H4 (cell line): ENCODE measurements around the gene REEP6. TPM values are rescaled to one million over a fixed set of nuclear protein-coding genes. Genes with fewer than 3 reads are reported as not detected.
A peak's percentile ranks its signal among the peaks of the same experiment; 100 is the strongest.
"Not testable (repeated sequence)": the region's sequence is repeated elsewhere in the genome, so short reads cannot be mapped to it uniquely, and the experiment has no call there.

Experiments used
- DNase-seq: peaks from one replicate; pipeline ENCODE4 v3.0.0-alpha.2; 2015; ENCODE audit warnings: low spot score
- total RNA-seq: library from RNA; depleted of rRNA; stranded (reverse); fragments of >200 nt; shearing (Covaris generic); gene quantifications from 2 replicates; pipeline ENCODE4 v1.2.3, GENCODE V29; 2014

REEP6 gene
- total RNA-seq, 1 experiment from 2014 or later: 1.2 TPM

DNA sequence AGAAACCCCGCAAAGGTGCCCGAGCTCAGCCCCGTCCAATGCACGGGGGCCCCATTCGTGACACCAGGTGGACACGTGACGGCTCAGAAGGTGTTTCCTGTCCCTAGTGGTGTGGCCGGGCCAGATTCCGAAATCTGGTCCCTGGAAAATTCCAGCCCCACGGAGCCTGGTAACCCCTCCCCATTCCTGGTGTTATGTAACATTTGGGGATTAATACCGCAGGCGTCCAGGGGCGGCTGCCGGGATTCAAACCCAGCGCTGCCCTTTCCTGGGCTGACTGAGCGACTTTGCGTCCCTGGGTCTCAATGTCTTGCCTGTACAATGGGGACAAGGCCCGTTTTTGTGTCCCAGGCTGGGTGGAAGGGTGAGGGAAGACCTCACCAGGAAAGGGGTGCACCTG, 31.9 kb downstream of the REEP6 start:
- DNase-seq: no peak

DNA sequence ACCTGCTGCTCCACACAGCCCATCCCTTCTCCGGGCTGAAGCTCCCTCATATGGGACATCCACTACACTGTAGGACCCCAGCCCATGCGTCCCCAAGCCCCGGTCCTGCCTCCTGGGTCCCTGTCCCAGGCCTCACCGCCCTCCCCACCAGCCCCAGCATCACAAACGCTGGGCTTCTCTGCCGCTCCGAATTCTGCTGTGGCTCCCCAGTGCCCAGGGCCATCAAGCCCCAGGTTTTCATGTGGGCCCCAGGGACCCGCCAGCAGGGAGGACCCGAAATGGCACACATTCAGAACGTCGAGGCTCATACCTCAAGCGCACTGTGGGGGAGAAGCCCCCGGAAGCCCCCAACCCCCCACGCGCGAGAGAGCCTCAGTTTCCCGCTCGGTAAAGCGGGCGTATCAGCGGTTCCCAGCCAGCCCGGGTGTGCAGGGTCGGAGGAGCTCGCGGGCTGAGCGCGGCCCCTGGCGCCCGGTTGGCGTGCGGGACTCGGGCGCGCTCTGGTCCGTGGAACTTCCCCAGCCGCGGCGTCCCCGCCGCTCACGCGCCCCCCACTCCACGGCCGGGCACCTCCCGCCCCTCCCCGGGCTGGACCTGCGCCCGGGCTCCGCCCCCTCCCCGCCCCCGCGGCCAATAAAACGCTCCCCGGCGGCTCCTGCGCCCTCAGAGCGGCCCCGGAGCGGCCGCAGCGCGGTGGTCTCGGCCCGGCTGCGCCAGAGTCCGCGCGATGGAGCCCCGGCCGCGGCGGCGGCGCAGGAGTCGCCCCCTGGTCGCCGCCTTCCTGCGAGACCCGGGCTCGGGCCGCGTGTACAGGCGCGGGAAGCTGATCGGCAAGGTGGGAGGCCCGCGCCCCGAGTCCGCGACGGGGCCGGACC, 32.7 kb downstream of the REEP6 start, which contains the start of gene PLK5:
Gene PLK5 (plus strand): TSS at position 666 of the 875 bp plus-strand sequence. CDS start 2,920 bp downstream, outside the sequence.
- no peak for DNase-seq

DNA sequence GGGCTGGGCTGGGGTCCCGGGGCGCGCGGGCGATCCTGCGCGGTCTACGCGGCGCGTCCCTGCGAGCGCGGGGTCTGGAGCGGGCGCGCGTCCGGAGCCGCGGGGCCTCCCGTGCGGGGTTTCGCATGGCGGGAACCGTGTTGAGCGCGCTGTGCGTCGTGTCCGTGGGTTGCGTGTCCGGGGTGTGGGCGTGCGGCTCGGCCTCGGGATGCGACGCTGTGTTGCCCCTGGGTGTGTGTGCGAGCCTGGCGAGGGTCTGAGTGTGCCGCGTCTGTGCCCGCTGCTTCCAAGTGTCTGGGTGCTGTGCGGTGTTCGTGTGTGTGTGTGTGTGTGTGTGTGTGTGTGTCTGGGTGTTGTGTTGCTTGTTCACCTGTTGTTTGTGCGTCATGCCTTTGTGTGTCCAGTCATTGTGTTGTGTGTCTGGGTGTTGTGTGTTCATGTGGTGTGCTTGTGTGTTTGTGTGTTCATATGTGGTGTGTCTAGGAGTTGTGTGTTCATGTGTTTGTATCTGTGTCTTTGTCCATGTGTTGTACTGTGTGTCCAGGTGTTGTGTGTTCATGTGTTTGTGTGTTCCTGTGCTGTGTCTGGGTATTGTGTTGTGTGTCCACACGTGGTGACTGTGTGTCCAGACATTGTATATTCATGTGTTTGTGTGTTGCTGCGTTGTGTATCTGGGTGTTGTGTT, 33.4 kb downstream of the REEP6 start:
- DNase-seq: no peak

- no peak for DNase-seq
These were observed 34.0 kb downstream of the REEP6 start for GRCh38 chr19:1524972-1525325.

- DNase-seq: no peak
These were observed 34.4 kb downstream of the REEP6 start for GRCh38 chr19:1525343-1525742.

DNA sequence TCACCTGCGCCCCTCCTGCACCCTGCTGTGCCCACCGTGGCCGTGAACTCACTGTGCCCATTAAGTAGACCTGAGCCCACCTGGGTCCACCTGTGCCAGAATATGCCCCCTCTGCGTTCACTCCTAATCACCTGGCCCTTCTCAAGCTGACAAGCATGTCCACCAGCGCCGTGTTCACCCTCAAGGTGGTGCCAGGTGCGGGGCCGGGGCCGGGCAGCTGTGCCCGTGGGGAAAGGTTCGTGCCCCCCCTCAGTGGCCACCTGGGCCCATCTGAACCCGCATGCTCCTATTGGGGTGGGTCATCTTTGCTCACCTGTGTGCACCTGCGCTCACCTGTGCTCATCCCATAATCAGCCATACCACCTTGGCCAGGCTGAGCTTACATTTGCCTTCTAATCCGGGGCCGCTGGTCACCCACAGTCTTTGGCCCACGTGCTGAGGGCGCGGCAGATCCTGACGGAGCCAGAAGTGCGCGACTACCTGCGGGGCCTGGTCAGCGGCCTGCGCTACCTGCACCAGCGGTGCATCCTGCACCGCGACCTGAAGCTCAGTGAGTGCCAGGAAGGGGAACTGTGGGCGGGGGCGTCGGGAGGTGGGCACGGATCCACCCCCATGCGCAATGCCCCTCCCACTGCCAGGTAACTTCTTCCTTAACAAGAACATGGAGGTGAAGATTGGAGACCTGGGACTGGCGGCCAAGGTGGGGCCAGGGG, 35.2 kb downstream of the REEP6 start:
- DNase-seq: no peak

GRCh38 chr19:1526979-1527649, 36.1 kb downstream of the REEP6 start:
- DNase-seq: peak; percentile 1

DNA sequence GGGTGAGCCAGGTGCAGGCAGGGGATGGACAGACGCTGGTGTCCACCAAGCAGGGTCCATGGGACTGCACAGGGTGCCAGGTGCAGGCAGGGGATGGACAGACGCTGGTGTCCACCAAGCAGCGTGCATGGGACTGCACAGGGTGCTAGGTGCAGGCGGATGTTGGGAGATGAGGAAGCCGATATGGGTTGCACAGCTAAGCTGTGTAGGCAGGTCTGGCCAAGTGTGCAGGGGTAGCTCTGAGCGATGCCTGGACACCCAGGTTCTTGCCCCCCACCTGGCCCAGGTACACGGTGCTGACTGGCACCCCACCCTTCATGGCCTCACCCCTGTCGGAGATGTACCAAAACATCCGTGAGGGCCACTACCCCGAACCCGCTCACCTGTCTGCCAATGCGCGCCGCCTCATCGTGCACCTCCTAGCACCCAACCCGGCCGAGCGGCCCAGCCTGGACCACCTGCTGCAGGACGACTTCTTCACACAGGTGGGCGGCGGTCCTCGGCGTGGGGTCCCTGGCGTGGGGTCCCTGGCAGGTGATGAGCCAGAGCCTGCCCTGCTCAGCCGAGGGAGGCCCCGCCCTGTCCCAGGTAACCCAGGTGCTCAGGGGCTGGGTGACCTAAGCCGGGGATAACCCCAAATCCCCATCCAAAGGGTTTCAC, 36.8 kb downstream of the REEP6 start:
- no peak for DNase-seq

DNA sequence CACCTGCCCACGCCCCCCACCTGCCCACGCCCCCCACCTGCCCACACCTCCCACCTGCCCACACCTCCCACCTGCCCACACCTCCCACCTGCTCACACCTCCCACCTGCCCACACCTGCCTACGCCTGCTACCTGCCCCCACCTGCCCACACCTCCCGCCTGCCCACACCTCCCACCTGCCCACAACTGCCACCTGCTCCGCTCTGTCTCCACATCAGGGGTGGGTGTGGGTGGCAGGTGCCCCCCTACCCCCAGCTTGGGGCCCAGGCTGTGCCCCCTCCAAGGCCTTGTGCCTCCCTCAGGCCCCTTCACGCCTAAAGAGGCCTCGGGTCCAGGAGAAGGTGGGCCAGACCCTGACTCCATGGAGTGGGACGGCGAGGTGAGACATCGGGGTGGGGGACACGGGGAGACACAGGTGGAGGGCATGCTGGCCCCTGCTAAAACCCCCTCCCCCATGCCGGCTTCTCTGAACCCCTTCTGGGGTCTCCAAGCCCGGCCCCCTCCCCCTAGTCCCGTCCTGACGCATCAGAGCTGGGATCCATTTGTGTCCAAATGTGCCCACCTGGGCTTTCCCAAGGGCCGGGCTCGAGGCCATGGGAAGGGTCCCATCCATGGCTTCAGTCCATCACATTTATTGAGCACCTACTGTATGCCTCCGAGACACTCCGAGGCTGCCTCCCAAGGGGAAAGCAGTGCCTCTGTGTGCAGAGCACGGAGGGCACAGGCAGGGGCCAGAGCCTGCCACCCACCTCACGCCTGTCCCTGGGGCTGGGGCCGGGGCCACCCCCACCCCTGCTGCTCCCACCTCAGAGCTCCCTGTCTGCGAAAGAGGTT, 37.8 kb downstream of the REEP6 start:
- no peak for DNase-seq

DNA sequence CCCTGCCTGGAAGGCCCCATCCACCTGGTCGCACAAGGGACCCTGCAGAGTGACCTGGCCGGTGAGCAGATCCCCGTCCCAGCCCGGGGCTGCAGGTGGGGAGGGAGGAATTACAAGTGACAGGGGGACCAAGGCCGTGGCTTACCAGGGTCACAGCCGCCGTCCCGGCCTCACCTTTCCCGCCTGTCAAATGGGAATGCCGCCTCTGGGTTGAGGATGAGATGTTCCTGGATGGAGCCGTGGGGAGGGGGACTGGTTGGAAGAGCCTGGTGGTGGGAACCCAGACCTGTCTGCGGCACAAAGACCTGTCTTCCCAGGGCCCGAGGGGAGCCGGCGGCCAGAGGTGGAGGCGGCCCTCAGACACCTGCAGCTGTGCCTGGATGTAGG, 38.4 kb downstream of the REEP6 start:
- DNase-seq: no peak

- DNase-seq: not testable (repeated sequence)
These were observed 39.9 kb downstream of the REEP6 start for GRCh38 chr19:1530856-1531255.

DNA sequence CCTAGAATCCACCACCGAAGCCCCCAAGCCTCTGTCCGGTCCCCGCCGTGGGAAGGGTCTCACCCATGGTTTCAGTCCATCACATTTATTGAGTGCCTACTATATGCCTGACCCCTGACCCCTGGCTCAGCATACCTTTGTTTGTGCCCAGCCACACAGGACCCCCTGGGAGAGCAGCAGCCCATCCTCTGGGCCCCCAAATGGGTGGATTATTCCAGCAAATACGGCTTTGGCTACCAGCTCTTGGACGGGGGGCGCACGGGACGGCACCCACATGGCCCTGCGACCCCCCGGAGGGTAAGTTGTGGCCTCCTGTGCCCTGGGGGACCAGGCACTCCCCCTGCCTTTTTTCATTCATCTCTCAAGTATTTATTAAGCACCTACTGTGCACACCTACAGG, 40.6 kb downstream of the REEP6 start:
- DNase-seq: no peak

DNA sequence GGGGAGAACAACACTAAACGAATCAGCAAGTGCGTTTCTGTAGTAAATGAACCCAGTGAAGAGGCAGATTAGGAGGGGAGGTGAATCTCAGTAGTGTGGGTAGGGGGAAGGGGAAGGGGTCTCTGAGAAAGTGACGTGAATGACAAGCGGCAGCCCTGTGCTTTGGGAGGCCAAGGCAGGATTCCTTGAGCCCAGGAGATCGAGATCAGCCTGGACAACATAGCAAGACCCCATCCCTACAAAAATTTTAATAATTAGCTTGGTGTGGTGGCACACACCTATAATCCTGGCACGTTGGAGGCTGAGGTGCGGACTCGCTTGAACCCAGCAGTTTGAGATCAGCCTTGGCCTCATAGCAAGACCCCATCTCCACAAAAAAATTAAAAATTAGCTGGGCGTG, 41.0 kb downstream of the REEP6 start:
- DNase-seq: no peak

- no peak for DNase-seq
These were observed 42.6 kb downstream of the REEP6 start for GRCh38 chr19:1533510-1534150.

GRCh38 chr19:1534972-1535371, 44.0 kb downstream of the REEP6 start:
- no peak for DNase-seq

DNA sequence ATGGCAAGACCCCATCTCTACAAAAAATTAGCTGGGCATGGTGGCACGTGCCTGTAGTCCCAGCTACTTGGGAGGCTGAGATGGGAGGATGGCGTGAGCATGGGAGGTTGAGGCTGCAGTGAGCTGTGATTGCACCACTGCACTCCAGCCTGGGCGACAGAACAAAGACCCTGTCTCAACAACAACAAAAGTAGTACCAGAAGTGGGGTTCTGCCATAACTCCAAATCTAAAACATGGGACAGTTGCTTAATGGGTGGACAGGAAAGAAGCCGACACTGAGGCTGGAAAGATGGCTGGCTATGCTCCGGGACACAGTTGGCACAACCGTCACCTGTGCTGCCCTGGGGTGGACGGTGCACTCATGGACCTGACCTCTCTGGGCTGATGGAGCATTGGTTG, 44.7 kb downstream of the REEP6 start:
- DNase-seq: not testable (repeated sequence)

- DNase-seq: no peak
These were observed 48.0 kb downstream of the REEP6 start for GRCh38 chr19:1538978-1539377.

GRCh38 chr19:1539749-1540148, 48.8 kb downstream of the REEP6 start:
- not testable (repeated sequence) for DNase-seq

DNA sequence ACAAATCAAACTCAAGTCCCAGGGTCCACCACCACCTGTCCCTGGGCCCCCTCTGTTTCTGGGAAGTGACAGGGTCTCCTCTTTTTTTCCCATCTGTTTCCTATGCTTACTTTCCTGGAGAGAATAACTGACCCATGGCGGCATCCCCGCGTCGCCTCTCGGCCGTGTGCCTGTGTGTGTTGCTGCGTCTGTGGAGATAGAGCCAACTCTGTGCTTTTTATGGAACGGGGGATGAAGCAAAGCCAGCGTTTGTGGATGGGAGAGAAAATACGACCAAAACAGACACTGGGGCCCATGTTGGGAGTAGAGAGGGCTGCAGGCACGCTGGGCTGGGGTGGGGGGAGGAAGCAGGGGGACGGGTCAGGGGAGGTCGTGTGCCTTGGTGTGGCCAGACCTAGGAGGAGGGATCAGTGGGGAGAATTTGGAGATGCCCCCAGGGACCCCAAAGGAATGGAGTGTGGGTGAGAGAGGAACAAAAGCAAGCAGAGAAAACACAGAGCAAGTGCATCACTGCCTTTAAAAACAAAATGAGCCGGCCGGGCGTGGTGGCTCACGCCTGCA, 49.5 kb downstream of the REEP6 start:
- DNase-seq: no peak
